Liver (tissue), 3 donors: ENCODE data around the gene PIRT.

Source experiments
- ATF3 ChIP-seq: IDR thresholded peaks from 2 replicates; pipeline ENCODE4 v1.6.1; 2016; ENCODE audit warnings: antibody characterized with exemption
- CTCF ChIP-seq: fragments of 150-350 bp; IDR thresholded peaks from 2 replicates; pipeline ENCODE4 v1.5.1; 2017; ENCODE audit warnings: improper control_type of control experiment, low read depth, low read length; ENCODE audit not compliant: missing input control
- EGR1 ChIP-seq, 2 donors: IDR thresholded peaks; 2 replicates each; pipeline ENCODE4 v1.6.1; 2016 to 2018; ENCODE audit warnings: antibody characterized with exemption in 2 of 2, low read depth in 2 of 2
- JUND ChIP-seq, 2 donors: IDR thresholded peaks; 2 replicates each; pipeline ENCODE4 v1.6.1; 2016; ENCODE audit warnings: antibody characterized with exemption in 2 of 2
- RAD21 ChIP-seq, 2 donors: IDR thresholded peaks; 2 replicates each; pipeline ENCODE4 v1.6.1; 2016; ENCODE audit warnings: antibody characterized with exemption in 2 of 2, mild to moderate bottlenecking in 2 of 2
- SP1 ChIP-seq: IDR thresholded peaks from 2 replicates; pipeline ENCODE4 v1.6.1; 2018; ENCODE audit warnings: antibody characterized with exemption, mild to moderate bottlenecking
- TAF1 ChIP-seq: conservative IDR thresholded peaks from 2 replicates; pipeline ENCODE4 v1.6.1; 2016; ENCODE audit warnings: antibody characterized with exemption, mild to moderate bottlenecking
- YY1 ChIP-seq: IDR thresholded peaks from 2 replicates; pipeline ENCODE4 v1.6.1; 2016; ENCODE audit warnings: antibody characterized with exemption, mild to moderate bottlenecking
- TF ChIP-seq, protein P1 (sequence below): IDR thresholded peaks from 2 replicates; pipeline ENCODE4 v1.6.1; 2016; ENCODE audit warnings: antibody characterized with exemption, mild to moderate bottlenecking
- TF ChIP-seq, protein P2 (sequence below): IDR thresholded peaks from 2 replicates; pipeline ENCODE4 v1.6.1; 2016; ENCODE audit warnings: antibody characterized with exemption
- TF ChIP-seq, protein P3 (sequence below): IDR thresholded peaks from 2 replicates; pipeline ENCODE4 v1.6.1; 2016; ENCODE audit warnings: antibody characterized with exemption
- donor health status: healthy.
- donor health status: healthy.

DNA sequence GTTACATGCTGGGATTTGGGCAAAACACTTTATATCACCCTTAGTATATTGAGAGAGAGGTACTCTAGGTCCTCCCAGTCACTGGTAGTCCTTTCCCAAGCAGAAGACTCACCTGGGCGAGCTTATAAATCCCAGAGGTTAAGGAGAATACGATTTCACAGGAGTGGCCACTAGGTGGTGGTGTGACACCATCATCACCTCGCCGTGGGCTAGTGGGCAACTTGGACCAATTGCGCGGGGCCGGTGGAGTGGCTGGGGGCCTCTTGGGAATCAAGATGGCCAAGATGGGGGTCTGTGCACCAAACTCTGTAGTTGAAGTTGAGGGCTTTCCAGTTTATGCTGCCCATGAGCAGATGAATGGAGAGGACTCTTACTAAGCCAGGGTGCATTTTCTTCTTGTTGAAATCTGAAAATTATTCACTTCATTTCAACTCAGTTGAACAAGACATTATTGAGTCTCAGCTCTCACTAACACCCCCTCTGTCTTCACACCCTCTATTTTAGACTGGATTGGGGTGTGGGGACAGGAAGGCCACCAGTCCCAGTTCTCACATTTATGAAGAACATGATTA, 38.2 kb upstream of the PIRT start:
- TF ChIP-seq CTCF (peak; percentile 53), YY1 (no peak), RAD21 (IDR thresholded peaks at IDR 0.05) (peak; percentile 86 to 87), TAF1 (no peak), JUND (IDR thresholded peaks at IDR 0.05) (no peak), ATF3 (no peak), EGR1 (IDR thresholded peaks at IDR 0.05; ENCODE audit: low read depth in 2 of 2) (no peak), SP1 (no peak)
- TF ChIP-seq, protein P1, sequence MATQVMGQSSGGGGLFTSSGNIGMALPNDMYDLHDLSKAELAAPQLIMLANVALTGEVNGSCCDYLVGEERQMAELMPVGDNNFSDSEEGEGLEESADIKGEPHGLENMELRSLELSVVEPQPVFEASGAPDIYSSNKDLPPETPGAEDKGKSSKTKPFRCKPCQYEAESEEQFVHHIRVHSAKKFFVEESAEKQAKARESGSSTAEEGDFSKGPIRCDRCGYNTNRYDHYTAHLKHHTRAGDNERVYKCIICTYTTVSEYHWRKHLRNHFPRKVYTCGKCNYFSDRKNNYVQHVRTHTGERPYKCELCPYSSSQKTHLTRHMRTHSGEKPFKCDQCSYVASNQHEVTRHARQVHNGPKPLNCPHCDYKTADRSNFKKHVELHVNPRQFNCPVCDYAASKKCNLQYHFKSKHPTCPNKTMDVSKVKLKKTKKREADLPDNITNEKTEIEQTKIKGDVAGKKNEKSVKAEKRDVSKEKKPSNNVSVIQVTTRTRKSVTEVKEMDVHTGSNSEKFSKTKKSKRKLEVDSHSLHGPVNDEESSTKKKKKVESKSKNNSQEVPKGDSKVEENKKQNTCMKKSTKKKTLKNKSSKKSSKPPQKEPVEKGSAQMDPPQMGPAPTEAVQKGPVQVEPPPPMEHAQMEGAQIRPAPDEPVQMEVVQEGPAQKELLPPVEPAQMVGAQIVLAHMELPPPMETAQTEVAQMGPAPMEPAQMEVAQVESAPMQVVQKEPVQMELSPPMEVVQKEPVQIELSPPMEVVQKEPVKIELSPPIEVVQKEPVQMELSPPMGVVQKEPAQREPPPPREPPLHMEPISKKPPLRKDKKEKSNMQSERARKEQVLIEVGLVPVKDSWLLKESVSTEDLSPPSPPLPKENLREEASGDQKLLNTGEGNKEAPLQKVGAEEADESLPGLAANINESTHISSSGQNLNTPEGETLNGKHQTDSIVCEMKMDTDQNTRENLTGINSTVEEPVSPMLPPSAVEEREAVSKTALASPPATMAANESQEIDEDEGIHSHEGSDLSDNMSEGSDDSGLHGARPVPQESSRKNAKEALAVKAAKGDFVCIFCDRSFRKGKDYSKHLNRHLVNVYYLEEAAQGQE: peak; percentile 6
- TF ChIP-seq, protein P2, sequence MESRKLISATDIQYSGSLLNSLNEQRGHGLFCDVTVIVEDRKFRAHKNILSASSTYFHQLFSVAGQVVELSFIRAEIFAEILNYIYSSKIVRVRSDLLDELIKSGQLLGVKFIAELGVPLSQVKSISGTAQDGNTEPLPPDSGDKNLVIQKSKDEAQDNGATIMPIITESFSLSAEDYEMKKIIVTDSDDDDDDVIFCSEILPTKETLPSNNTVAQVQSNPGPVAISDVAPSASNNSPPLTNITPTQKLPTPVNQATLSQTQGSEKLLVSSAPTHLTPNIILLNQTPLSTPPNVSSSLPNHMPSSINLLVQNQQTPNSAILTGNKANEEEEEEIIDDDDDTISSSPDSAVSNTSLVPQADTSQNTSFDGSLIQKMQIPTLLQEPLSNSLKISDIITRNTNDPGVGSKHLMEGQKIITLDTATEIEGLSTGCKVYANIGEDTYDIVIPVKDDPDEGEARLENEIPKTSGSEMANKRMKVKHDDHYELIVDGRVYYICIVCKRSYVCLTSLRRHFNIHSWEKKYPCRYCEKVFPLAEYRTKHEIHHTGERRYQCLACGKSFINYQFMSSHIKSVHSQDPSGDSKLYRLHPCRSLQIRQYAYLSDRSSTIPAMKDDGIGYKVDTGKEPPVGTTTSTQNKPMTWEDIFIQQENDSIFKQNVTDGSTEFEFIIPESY: no peak
- TF ChIP-seq, protein P3, sequence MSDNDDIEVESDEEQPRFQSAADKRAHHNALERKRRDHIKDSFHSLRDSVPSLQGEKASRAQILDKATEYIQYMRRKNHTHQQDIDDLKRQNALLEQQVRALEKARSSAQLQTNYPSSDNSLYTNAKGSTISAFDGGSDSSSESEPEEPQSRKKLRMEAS: no peak
